NOMO-1 treated with dmso at 0.1 percent for 144 hours (cell line): Measurements from ENCODE around the gene IL10.

ENCODE experiments used
- DNase-seq: peaks from one replicate; lab custom pipeline; 2025; ENCODE audit not compliant: unreplicated experiment; lab: John Stamatoyannopoulos, UW

Gene IL10

GRCh38 chr1:206737729-206738201 is 34.5 kb downstream of the IL10 start:
- no peak for DNase-seq

- DNase-seq: no peak
These were observed 35.2 kb downstream of the IL10 start for GRCh38 chr1:206736878-206737728.

DNA sequence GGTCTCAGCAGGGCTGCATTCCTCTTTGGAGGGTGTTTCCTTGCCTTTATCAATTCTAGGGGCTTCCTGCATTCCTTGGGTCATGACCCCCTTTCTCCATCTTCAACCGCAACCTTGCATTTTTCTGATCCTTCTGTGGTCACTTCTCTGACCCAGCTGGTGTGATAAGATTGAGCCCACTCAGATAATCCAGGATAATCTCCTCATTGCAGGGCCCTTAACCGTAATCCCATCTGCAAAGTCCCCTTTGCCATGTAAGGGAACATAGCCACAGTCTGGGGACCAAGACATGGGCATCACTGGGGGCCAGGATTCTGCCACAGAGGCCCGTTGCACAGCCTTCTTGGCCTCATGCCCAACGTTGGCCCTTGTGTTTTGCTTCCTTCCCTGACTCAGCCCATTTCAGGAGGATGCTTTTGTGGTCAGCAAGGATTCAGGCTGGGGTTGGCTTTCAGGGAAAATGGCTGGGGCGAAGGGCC is 36.7 kb downstream of the IL10 start:
- no peak for DNase-seq

DNA sequence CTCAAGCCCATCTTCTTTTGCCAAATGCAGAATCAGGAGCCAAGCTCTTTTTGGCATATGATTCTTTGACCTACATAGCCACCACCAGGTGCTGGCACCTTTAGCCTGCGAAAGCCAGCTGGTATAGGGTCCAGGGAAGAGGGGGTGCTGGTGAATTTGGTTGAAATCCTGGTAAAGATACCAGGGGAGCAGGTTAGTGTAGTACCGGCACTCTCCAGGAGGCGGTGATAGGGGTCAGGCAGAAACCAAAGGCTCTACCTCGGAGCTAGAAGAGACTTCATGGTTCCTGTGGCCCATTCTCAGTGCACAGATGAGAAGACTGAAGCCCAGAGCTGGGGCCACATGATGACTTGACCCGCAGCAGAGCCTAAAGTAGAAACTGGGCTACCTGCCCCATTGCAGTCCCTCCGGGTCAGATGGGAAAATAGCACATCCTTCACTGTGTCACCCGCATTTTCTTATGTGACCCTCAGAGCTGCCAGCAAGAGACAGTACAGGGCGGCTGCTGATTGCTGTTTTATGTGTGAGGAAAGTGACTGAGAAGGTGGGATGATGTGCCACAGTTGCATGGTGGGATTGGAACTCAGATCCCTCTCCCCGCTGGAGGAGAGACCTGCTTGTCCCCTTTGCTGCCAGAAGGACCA is 37.7 kb downstream of the IL10 start:
- DNase-seq: peak; percentile 30

GRCh38 chr1:206732992-206733391 is 39.3 kb downstream of the IL10 start:
- DNase-seq: no peak

DNA sequence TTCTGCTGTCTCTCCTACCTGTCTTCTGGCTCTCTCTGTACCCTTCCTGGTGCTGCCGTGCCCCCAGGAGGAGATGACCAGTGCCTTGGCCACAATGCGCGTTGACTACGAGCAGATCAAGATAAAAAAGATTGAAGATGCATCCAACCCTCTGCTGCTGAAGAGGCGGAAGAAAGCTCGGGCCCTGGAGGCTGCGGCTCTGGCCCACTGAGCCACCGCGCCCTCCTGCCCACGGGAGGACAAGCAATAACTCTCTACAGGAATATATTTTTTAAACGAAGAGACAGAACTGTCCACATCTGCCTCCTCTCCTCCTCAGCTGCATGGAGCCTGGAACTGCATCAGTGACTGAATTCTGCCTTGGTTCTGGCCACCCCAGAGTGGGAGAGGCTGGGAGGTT is 39.8 kb downstream of the IL10 start:
- no peak for DNase-seq

DNA sequence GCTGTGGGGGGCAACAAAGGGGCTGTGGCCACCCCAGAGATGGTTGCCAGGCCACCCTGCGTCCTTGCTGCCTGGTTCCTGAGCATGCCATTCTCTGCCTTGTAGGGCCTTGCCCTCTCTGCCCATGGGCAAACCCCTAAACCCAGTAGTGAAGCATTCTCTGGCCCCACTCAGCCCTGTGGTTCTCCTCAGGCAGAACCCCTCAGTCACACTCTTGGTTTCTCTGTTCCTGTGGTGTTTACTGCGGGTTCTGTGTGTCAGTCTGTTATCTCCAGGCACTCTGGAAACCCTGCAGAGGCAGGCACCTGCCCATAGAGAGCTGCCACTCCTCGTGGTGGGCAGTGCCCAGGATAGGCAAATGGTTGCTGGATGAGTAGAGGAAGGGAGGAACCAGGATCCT is 42.8 kb downstream of the IL10 start:
- no peak for DNase-seq

DNA sequence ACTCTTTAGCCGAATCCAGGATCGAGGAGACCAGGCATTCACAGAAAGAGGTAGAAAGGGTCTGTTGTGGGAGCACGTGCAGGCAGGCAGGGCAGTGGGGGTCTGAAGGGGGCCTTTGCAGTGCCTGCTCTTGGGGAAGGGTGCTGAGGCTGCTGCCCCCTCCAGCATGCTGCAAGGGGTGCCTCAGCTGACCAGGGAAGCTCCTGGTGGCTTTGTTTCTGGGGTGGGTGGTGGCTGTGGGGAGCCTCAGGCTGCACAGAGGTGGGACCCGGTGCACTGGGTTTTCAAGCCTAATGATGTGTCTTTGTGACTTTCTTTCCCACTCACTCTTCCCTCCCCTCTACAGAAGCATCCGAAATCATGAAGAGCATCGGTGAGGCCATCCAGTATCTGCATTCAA is 43.2 kb downstream of the IL10 start:
- DNase-seq: no peak

- DNase-seq: no peak
These were observed 43.7 kb downstream of the IL10 start for GRCh38 chr1:206728697-206728987.

DNA sequence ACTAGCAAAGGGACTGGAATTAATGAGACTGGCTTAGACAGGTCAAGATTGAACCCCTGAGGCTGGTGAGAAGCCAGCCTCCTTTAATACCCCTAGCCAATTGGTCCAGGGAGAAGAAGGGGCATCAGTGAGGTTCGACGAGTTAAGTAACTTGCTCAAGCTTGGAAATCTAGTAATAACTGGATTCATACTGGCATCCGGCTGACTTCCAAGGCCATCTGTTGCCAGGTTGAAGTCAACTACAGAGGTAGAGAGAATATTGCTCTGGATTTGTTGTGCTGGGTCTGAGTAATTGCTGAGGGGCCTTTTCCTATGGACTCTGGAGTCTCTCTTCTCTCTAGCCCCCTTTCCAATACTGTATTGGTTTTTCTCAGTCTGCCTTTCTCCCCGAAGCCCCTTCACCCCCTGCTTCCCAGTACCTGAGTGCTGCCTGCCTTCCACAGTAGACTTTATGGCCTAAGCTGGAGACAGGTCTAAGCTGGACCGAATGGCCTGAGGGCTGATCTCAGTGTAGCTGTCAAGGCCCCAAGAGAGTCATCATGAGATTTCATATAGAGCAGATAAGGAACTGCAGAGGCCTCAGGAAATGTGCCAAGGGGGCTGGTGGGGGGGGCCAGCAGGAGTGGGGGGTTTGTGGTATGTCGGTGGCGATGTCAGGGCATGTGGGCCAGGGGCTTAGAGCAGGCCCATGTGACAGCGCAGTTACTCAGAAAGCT is 44.2 kb downstream of the IL10 start:
- DNase-seq: no peak

GRCh38 chr1:206725109-206725963 is 47.0 kb downstream of the IL10 start:
- peak; percentile 28 for DNase-seq

DNA sequence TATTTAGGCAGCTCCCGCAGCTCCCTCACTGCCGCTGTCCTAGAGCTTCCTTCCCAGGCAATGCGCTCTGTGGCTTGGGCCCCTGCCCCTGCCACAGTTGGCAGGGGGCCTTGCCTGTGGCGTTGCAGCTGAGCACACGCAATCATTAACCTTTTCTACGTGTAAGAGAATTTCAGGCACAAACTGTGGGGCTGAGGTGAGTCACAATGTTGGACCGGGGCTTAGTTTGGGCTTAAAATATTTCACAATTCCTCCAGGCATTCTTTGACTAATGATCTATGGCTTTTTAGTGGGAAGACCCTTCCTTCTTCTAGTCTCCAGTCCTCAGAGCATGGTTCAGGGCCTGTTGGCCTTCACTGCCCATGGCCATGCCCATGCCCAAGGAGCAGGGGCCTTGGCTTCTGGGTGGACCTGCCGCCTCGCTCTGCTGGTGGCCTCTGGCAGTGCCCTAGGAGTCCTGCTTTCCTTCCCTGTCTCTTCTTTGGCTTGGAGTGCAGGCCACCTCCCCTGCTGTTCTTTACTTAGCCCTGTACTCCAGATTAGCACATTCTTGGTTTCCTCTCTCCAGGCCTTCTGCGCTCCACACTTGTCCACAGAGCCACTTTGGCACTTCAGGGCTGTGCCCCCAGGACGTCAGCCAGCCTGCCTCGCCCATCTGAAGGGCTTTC is 48.4 kb downstream of the IL10 start:
- no peak for DNase-seq

- DNase-seq: no peak
These were observed 48.9 kb downstream of the IL10 start for GRCh38 chr1:206723462-206723804.

DNA sequence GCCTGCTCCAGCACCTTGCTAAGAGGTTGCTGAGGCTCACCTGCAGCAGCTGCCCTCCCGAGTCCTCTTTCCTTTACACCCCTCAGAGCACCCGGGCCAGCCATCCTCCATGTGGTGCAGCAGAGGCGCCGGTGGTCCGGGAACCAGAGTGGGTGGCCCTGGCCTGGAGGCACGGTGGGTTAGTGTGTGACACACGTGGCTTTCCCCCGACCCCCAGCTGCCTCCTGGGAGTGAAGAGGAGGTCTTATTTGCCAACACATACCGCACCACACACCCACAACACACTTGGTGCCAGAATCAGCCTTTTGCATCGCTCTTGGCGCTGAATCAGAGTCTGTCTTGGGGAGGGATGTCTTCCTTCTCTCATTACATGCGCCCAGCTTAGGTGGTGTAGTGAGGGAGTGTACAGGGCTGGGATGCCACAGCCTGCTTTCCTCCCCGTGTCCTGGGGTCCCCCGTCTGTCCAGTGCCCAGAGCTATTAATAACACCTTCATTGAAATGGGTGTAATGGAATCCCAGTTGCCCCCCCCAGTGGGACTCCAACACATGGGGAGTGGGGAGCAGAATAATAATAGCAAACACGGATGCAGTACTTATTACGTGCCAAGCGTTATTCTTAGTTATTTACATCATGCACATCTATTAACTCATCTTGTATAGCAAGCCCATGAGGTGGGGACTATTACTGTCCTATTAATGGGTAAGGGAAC is 49.4 kb downstream of the IL10 start:
- no peak for DNase-seq

DNA sequence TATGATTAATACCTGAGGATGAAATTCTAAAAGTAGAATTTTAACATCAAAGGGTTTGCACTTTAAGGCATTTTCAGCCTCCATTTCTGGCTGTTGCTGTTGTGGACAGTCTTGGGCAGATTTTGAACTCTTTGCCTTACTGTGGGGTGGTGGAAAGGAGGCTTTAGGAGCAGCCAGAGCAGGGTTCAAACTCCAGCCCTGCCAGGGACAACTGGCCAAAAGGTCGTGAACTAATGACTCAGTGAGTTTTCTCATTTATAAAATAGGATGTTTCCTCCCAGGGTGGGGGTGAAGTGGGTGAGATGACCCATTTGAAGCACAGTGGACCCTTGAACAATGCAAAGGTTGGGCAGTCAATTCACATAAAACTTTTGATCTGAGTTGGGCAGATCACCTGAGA is 50.8 kb downstream of the IL10 start:
- no peak for DNase-seq

- no peak for DNase-seq
These were observed 53.0 kb downstream of the IL10 start for GRCh38 chr1:206719169-206719839.

GRCh38 chr1:206717674-206717989 is 54.7 kb downstream of the IL10 start:
- DNase-seq: no peak
